ENCODE measurements around the gene TMEM126A. TPM values are rescaled to one million over a fixed set of nuclear protein-coding genes. Genes with fewer than 3 reads are reported as not detected.
"Not testable (repeated sequence)": the region's sequence is repeated elsewhere in the genome, so short reads cannot be mapped to it uniquely, and the experiment has no call there.

Gene TMEM126A
- total RNA-seq, 4 donors from 2014 or later = 4.0 to 17.5 (median 11.3) TPM; not detected in 1

- H3K36me3 ChIP-seq = no peaks in the 10 kb centered on the region
- no peak for DNase-seq
- H3K27ac ChIP-seq = peak overlapping the region; percentile 94 to 100 (median 98)
- no peaks in the 10 kb centered on the region for H3K27me3 ChIP-seq
- intact Hi-C loops (cut with DNase I; ENCODE audit: low total_unique reads) = no loop called here
- WGBS, 2 donors (ENCODE audit: low coverage in 1 of 2) = 48 to 50% methylated on average over 3 to 5 of the region's 5 CpGs
- no peak for TF ChIP-seq POLR2AphosphoS5 (IDR thresholded peaks at IDR 0.05)
- no peak for TF ChIP-seq CTCF (IDR thresholded peaks at IDR 0.05)
- TF ChIP-seq POLR2A (IDR thresholded peaks at IDR 0.05) = no peak
- no peak for TF ChIP-seq EP300 (IDR thresholded peaks at IDR 0.05; ENCODE audit: low read depth)
- H3K4me3 ChIP-seq = peak overlapping the region in 1 of 4 donors; percentile 93
- in situ Hi-C loops (cut with MboI; ENCODE audit: low pct_ligation_motif_present in 1 of 4, low pct_unique_long_range_greater_than_20kb in 1 of 4, low sequenced_read_pairs in 3 of 4) = loop anchor here in 1 of 4 donors (25.0 kb wide), 1 partner anchor 572 kb away; the partner anchor contains the start of gene EED
- H3K9me3 ChIP-seq = no peaks in the 10 kb centered on the region
- H3K4me1 ChIP-seq = peaks cover 13 to 35% (median 28%) of the 10 kb centered on the region in 4 donors
Measured at GRCh38 chr11:85665733-85666132, 18.0 kb downstream of the TMEM126A start.

- H3K4me3 ChIP-seq = no peak overlapping the region
- no peaks in the 10 kb centered on the region for H3K9me3 ChIP-seq
- no peak overlapping the region for H3K27ac ChIP-seq
- H3K4me1 ChIP-seq = peaks cover 6 to 26% (median 19%) of the 10 kb centered on the region in 4 donors
- in situ Hi-C loops (cut with MboI; ENCODE audit: low pct_ligation_motif_present in 1 of 4, low pct_unique_long_range_greater_than_20kb in 1 of 4, low sequenced_read_pairs in 3 of 4) = loop anchor here in 1 of 4 donors (25.0 kb wide), 1 partner anchor 571 kb away; the partner anchor contains the start of gene EED
- WGBS, 2 donors (ENCODE audit: low coverage in 1 of 2) = 91 to 93% methylated on average over 3 of the region's 3 CpGs
- TF ChIP-seq EP300 (IDR thresholded peaks at IDR 0.05; ENCODE audit: low read depth) (no peak), POLR2AphosphoS5 (IDR thresholded peaks at IDR 0.05) (no peak), POLR2A (IDR thresholded peaks at IDR 0.05) (no peak), CTCF (IDR thresholded peaks at IDR 0.05) (no peak)
- DNase-seq = no peak
- no peaks in the 10 kb centered on the region for H3K36me3 ChIP-seq
- no peaks in the 10 kb centered on the region for H3K27me3 ChIP-seq
- intact Hi-C loops (cut with DNase I; ENCODE audit: low total_unique reads) = no loop called here
Measured at GRCh38 chr11:85666687-85667086, 18.9 kb downstream of the TMEM126A start.

- in situ Hi-C loops (cut with MboI; ENCODE audit: low pct_ligation_motif_present in 1 of 4, low pct_unique_long_range_greater_than_20kb in 1 of 4, low sequenced_read_pairs in 3 of 4) (loop anchor here in 1 of 4 donors (25.0 kb wide), 1 partner anchor 569 kb away; the partner anchor contains the start of gene EED), intact Hi-C loops (cut with DNase I; ENCODE audit: low total_unique reads) (no loop called here)
- TF ChIP-seq EP300 (IDR thresholded peaks at IDR 0.05; ENCODE audit: low read depth) = no peak
- TF ChIP-seq POLR2AphosphoS5 (IDR thresholded peaks at IDR 0.05) = no peak
- no peak for TF ChIP-seq CTCF (IDR thresholded peaks at IDR 0.05)
- TF ChIP-seq POLR2A (IDR thresholded peaks at IDR 0.05) = no peak
- Histone ChIP-seq H3K27me3 (no peaks in the 10 kb centered on the region), H3K4me3 (no peak overlapping the region), H3K27ac (no peak overlapping the region), H3K4me1 (peaks cover 0 to 11% (median 6%) of the 10 kb centered on the region in 4 donors), H3K36me3 (no peaks in the 10 kb centered on the region), H3K9me3 (no peaks in the 10 kb centered on the region)
- DNase-seq = no peak
- 92 to 100% methylated on average over 1 of the region's 1 CpG for WGBS, 2 donors (ENCODE audit: low coverage in 1 of 2)
Measured at GRCh38 chr11:85668157-85668556, 20.4 kb downstream of the TMEM126A start.

GRCh38 chr11:85670949-85671663 lies 23.3 kb downstream of the TMEM126A start:
- DNase-seq; intact Hi-C loops (cut with DNase I; ENCODE audit: low total_unique reads); H3K4me3 ChIP-seq; H3K36me3 ChIP-seq; H3K27me3 ChIP-seq; H3K27ac ChIP-seq; H3K9me3 ChIP-seq; H3K4me1 ChIP-seq: not testable (repeated sequence)
- in situ Hi-C loops (cut with MboI; ENCODE audit: low pct_ligation_motif_present in 1 of 4, low pct_unique_long_range_greater_than_20kb in 1 of 4, low sequenced_read_pairs in 3 of 4) = loop anchor here in 1 of 4 donors (25.0 kb wide), 1 partner anchor 566 kb away; the partner anchor contains the start of gene EED
